ENCODE data around the gene KLK6. TPM values are rescaled to one million over a fixed set of nuclear protein-coding genes. Genes with fewer than 3 reads are reported as not detected.
"Not testable (repeated sequence)": the region's sequence is repeated elsewhere in the genome, so short reads cannot be mapped to it uniquely, and the experiment has no call there.

The KLK6 gene
- total RNA-seq, 2 experiments from 2014 or later: not detected

DNA sequence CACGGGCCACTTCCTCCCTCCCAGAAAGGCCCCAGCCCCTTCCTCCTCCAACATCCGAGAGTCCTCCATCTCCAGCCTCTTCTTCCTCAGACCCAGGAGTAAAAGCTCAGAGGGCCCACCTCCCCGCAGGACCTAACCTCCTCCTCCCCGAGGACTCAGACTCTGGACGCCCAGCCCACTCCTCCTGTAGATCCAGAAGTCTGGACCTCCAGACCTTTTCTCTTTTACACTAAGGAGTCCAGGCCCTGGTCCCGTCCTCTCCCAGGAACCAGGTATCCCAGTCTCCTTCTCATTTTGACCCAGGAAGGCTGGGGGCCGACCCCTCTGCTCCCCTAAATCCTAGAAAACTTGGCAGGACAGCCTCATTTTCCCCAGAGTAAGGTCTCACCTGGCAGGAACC, 33.9 kb upstream of the KLK6 start:
- Mint-ChIP-seq H3K9me3 (ENCODE audit: insufficient read depth) (no peaks in the 10 kb centered on the region), H3K27me3 (ENCODE audit: low read depth) (peaks cover 6% of the 10 kb centered on the region), H3K36me3 (ENCODE audit: low read depth) (no peaks in the 10 kb centered on the region), H3K4me1 (ENCODE audit: low read depth) (no peaks in the 10 kb centered on the region), H3K4me3 (no peak overlapping the region), H3K27ac (no peak overlapping the region)
- ATAC-seq (no peak), DNase-seq (no peak)
- CTCF ChIA-PET: no interaction called here
- POLR2A ChIA-PET: no interaction called here

- Mint-ChIP-seq H3K27me3 (ENCODE audit: low read depth) (peaks cover 6% of the 10 kb centered on the region), H3K4me1 (ENCODE audit: low read depth) (no peaks in the 10 kb centered on the region), H3K27ac (no peak overlapping the region), H3K9me3 (ENCODE audit: insufficient read depth) (no peaks in the 10 kb centered on the region), H3K36me3 (ENCODE audit: low read depth) (no peaks in the 10 kb centered on the region), H3K4me3 (no peak overlapping the region)
- POLR2A ChIA-PET: interaction anchor here (0.7 kb wide), 1 partner anchor 40 kb away, joined by 3 read pairs; no protein-coding TSS in a partner anchor
- peak; percentile 47 for ATAC-seq
- peak; percentile 43 for DNase-seq
- CTCF ChIA-PET: no interaction called here
Observed at GRCh38 chr19:51002542-51003311, 33.3 kb upstream of the KLK6 start.

DNA sequence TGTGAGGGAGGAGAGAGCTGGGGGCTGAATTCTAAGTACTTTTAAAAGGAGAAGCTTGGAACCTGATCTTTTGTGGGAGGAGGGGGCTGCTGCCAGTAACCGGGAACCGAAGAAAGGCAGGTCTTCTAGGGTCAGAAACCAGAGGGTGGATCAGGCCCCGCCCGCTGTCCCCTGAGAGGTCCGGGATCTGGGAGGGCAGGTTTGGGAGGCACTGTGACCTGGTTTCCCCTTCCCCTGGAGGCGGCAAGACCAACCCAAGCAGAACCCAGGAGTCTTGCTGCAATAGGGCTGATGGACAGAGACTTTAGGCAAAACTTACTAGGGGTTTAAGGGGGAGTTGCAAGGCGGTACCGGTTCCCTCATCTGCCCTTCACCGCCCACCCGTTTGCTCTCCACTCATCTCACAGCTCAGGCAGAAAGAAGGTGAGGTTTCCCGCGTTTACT, 32.7 kb upstream of the KLK6 start:
- H3K36me3 Mint-ChIP-seq (ENCODE audit: low read depth): no peaks in the 10 kb centered on the region
- ATAC-seq (no peak), DNase-seq (no peak)
- H3K27ac Mint-ChIP-seq: no peak overlapping the region
- no peak overlapping the region for H3K4me3 Mint-ChIP-seq
- no peaks in the 10 kb centered on the region for H3K4me1 Mint-ChIP-seq (ENCODE audit: low read depth)
- ChIA-PET CTCF (no interaction called here), POLR2A (interaction anchor here (0.7 kb wide), 1 partner anchor 41 kb away, joined by 3 read pairs; no protein-coding TSS in a partner anchor)
- no peaks in the 10 kb centered on the region for H3K9me3 Mint-ChIP-seq (ENCODE audit: insufficient read depth)
- H3K27me3 Mint-ChIP-seq (ENCODE audit: low read depth): peaks cover 6% of the 10 kb centered on the region

DNA sequence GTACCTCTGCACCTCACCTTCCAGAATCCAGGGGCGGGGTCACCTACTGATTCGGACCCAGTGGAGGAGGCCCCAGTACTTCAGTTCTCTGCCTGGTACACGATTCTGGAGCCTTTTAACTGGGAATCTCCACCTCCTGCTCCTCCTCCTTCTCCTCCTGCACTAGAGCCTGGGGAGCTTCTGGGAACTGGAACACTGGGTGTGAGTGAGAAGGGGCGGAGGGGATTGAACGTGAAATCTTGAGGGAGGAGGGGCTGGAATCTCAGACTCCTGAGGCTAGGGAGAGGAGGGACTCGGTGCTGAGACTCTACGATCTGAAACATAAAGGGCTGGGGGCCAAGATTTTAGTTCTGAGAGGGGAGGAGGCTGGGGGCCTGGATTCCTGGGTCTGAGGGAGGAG, 32.1 kb upstream of the KLK6 start, which contains the start of gene KLK8:
TSS of gene KLK8 (minus strand) at position 90 of the 400 bp plus-strand sequence. CDS start 437 bp downstream, outside the sequence.
- ChIA-PET POLR2A (interaction anchor here (0.7 kb wide), 1 partner anchor 42 kb away, joined by 3 read pairs; no protein-coding TSS in a partner anchor), CTCF (no interaction called here)
- Mint-ChIP-seq H3K27ac (no peak within 1 kb of the TSS), H3K4me1 (ENCODE audit: low read depth) (no peaks in the 10 kb centered on the region), H3K4me3 (no peak within 1 kb of the TSS), H3K9me3 (ENCODE audit: insufficient read depth) (no peaks in the 10 kb centered on the region), H3K27me3 (ENCODE audit: low read depth) (peaks cover 6% of the 10 kb centered on the region), H3K36me3 (ENCODE audit: low read depth) (no peaks in the 10 kb centered on the region)
- ATAC-seq (no peak), DNase-seq (no peak)

DNA sequence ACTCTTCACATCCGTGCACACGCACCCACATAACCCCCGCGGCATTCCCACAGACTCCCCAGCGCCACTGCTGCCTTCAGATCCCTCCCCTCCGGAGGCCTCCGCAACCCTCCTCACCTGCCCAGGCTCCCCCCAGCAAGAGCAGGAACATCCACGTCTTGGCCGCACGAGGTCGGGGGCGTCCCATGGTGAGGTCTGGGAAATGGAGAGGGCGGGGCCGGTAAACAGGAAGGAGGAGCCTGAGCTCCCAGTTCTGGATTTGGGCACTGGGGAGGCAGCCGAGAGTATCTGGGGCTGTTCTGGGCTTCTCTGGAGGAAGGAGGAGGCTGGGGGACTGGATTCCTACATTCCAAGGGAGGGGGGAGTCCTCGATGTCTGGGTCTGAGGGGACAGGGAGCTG, 31.6 kb upstream of the KLK6 start:
- Mint-ChIP-seq H3K36me3 (ENCODE audit: low read depth) (no peaks in the 10 kb centered on the region), H3K9me3 (ENCODE audit: insufficient read depth) (no peaks in the 10 kb centered on the region), H3K4me1 (ENCODE audit: low read depth) (no peaks in the 10 kb centered on the region), H3K27me3 (ENCODE audit: low read depth) (peaks cover 6% of the 10 kb centered on the region), H3K27ac (no peak overlapping the region), H3K4me3 (no peak overlapping the region)
- ChIA-PET CTCF (no interaction called here), POLR2A (no interaction called here)
- ATAC-seq: no peak
- no peak for DNase-seq

DNA sequence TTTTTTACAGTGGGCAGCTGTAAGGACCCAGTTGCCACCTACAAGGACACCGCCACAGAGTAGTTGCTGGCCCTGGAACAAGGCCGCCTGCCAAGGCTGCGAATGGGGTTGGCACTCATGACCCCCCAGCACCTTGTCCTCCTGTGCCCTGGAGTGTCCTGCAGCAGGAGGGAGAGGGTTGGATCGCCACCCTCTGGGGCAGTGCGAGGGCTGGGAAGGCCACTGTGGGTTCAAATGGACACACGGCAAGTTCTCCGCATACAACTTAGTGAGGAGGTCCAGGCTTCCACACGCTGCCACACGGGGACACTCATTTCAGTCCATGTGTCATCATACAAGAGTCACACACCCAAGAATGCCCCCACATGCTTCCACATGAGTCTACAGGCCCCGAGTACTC, 31.0 kb upstream of the KLK6 start:
- POLR2A ChIA-PET: no interaction called here
- no peak overlapping the region for H3K27ac Mint-ChIP-seq
- CTCF ChIA-PET: no interaction called here
- H3K4me3 Mint-ChIP-seq: no peak overlapping the region
- H3K27me3 Mint-ChIP-seq (ENCODE audit: low read depth): peaks cover 6% of the 10 kb centered on the region
- DNase-seq (no peak), ATAC-seq (no peak)
- no peaks in the 10 kb centered on the region for H3K36me3 Mint-ChIP-seq (ENCODE audit: low read depth)
- no peaks in the 10 kb centered on the region for H3K9me3 Mint-ChIP-seq (ENCODE audit: insufficient read depth)
- H3K4me1 Mint-ChIP-seq (ENCODE audit: low read depth): no peaks in the 10 kb centered on the region

DNA sequence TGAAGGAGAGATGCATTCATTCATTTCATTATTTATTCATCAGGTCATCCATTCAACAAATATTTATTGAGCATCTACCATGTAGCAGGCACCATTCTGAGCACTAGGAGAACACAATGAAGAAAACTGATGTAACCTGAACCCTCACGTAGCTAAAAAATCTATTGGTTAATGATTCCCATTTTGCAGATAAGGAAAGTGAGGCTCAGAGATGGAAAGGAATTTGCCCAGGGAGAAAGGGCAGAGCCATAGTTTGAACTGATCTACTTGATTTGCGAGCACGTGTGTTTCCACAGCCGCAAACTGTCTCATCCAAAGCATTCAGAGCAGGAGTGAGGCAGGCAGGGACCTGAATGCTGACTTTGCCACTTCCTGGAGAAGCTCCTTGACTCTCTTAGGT, 29.3 kb upstream of the KLK6 start:
- Mint-ChIP-seq H3K4me1 (ENCODE audit: low read depth) (no peaks in the 10 kb centered on the region), H3K4me3 (no peak overlapping the region), H3K27ac (no peak overlapping the region), H3K36me3 (ENCODE audit: low read depth) (no peaks in the 10 kb centered on the region), H3K9me3 (ENCODE audit: insufficient read depth) (no peaks in the 10 kb centered on the region), H3K27me3 (ENCODE audit: low read depth) (peaks cover 4% of the 10 kb centered on the region)
- ChIA-PET POLR2A (no interaction called here), CTCF (no interaction called here)
- ATAC-seq (no peak), DNase-seq (no peak)

- ATAC-seq: no peak
- POLR2A ChIA-PET: no interaction called here
- Mint-ChIP-seq H3K36me3 (ENCODE audit: low read depth) (no peaks in the 10 kb centered on the region), H3K4me1 (ENCODE audit: low read depth) (no peaks in the 10 kb centered on the region), H3K27me3 (ENCODE audit: low read depth) (peaks cover 4% of the 10 kb centered on the region), H3K4me3 (no peak overlapping the region), H3K9me3 (ENCODE audit: insufficient read depth) (no peaks in the 10 kb centered on the region), H3K27ac (no peak overlapping the region)
- DNase-seq: no peak
- CTCF ChIA-PET: no interaction called here
Observed at GRCh38 chr19:50998061-50998460, 28.7 kb upstream of the KLK6 start.

DNA sequence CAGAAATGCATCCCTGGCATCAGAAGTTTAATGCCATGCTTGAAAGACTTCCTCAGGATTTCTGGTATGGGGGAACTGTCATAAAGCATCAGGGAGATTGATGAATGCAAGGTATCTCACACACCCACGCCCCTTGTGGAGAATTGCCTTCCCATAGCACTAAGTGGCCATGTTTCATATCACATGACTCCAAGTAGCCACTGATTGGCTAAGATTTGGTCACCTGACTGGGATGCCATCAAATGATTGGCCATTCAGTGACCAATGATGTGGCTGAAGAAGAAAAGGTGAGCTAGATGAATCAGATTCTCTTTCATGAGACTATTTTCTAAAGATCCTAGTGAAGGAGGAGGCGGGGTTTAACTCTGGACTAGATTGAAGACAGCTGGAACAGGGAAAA, 24.7 kb upstream of the KLK6 start:
- Mint-ChIP-seq H3K27me3 (ENCODE audit: low read depth) (peaks cover 9% of the 10 kb centered on the region), H3K4me3 (no peak overlapping the region), H3K27ac (no peak overlapping the region), H3K36me3 (ENCODE audit: low read depth) (no peaks in the 10 kb centered on the region), H3K9me3 (ENCODE audit: insufficient read depth) (no peaks in the 10 kb centered on the region), H3K4me1 (ENCODE audit: low read depth) (no peaks in the 10 kb centered on the region)
- CTCF ChIA-PET: no interaction called here
- no peak for DNase-seq
- ATAC-seq: no peak
- POLR2A ChIA-PET: no interaction called here

- no peak for DNase-seq
- ChIA-PET CTCF (no interaction called here), POLR2A (no interaction called here)
- Mint-ChIP-seq H3K27ac (no peak overlapping the region), H3K4me3 (no peak overlapping the region), H3K27me3 (ENCODE audit: low read depth) (peaks cover 16% of the 10 kb centered on the region), H3K36me3 (ENCODE audit: low read depth) (no peaks in the 10 kb centered on the region), H3K4me1 (ENCODE audit: low read depth) (no peaks in the 10 kb centered on the region), H3K9me3 (ENCODE audit: insufficient read depth) (no peaks in the 10 kb centered on the region)
- ATAC-seq: no peak
Observed at GRCh38 chr19:50992666-50993035, 23.3 kb upstream of the KLK6 start.

- H3K4me3 Mint-ChIP-seq; H3K9me3 Mint-ChIP-seq (ENCODE audit: insufficient read depth); CTCF ChIA-PET; H3K4me1 Mint-ChIP-seq (ENCODE audit: low read depth); DNase-seq; H3K27ac Mint-ChIP-seq; H3K36me3 Mint-ChIP-seq (ENCODE audit: low read depth); POLR2A ChIA-PET; ATAC-seq: not testable (repeated sequence)
- peaks cover 25% of the 10 kb centered on the region for H3K27me3 Mint-ChIP-seq (ENCODE audit: low read depth)
Observed at GRCh38 chr19:50984416-50984815, 15.0 kb upstream of the KLK6 start.

- CTCF ChIA-PET: no interaction called here
- Mint-ChIP-seq H3K36me3 (ENCODE audit: low read depth) (no peaks in the 10 kb centered on the region), H3K27ac (no peak within 1 kb of the TSS), H3K9me3 (ENCODE audit: insufficient read depth) (no peaks in the 10 kb centered on the region), H3K4me1 (ENCODE audit: low read depth) (no peaks in the 10 kb centered on the region), H3K4me3 (no peak within 1 kb of the TSS), H3K27me3 (ENCODE audit: low read depth) (peaks cover 21% of the 10 kb centered on the region)
- DNase-seq (no peak), ATAC-seq (no peak)
- POLR2A ChIA-PET: no interaction called here
Observed at GRCh38 chr19:50983625-50984292, 14.4 kb upstream of the KLK6 start, which contains the start of gene KLK7. KLK7 (minus strand) TSS chr19:50983917; CDS start chr19:50982399, 1,518 bp downstream.
